Measurements from ENCODE around the gene ZFPL1.

Gene ZFPL1

DNA sequence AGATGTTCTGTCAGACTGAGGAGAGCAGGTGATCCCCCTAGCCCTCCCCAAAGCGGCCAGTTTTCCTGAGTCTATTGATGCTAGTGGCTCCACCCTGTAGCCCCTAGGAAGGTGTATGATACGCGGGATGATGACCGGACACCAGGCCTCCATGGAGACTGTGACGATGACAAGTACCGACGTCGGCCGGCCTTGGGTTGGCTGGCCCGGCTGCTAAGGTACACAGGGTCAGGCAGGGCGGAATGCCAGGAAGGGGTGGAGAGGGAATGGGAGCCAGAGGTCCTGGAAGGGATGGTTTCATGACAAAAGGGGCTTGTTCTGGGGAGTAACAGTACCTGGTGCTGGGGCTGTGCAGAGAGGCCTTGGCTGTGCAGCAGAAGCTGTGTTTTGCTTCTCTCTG, 3.2 kb downstream of the ZFPL1 start:
- no peak for DNase-seq (ENCODE audit: low read depth in 2 of 2)
- no peak overlapping the region for H3K4me3 ChIP-seq (replicated peaks in 1 of 2; ENCODE audit: low read depth in 2 of 2, low read length in 2 of 2)
- TF ChIP-seq, protein P1, sequence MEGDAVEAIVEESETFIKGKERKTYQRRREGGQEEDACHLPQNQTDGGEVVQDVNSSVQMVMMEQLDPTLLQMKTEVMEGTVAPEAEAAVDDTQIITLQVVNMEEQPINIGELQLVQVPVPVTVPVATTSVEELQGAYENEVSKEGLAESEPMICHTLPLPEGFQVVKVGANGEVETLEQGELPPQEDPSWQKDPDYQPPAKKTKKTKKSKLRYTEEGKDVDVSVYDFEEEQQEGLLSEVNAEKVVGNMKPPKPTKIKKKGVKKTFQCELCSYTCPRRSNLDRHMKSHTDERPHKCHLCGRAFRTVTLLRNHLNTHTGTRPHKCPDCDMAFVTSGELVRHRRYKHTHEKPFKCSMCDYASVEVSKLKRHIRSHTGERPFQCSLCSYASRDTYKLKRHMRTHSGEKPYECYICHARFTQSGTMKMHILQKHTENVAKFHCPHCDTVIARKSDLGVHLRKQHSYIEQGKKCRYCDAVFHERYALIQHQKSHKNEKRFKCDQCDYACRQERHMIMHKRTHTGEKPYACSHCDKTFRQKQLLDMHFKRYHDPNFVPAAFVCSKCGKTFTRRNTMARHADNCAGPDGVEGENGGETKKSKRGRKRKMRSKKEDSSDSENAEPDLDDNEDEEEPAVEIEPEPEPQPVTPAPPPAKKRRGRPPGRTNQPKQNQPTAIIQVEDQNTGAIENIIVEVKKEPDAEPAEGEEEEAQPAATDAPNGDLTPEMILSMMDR (IDR thresholded peaks at IDR 0.05; ENCODE audit: low read depth, low read length), result no peak

DNA sequence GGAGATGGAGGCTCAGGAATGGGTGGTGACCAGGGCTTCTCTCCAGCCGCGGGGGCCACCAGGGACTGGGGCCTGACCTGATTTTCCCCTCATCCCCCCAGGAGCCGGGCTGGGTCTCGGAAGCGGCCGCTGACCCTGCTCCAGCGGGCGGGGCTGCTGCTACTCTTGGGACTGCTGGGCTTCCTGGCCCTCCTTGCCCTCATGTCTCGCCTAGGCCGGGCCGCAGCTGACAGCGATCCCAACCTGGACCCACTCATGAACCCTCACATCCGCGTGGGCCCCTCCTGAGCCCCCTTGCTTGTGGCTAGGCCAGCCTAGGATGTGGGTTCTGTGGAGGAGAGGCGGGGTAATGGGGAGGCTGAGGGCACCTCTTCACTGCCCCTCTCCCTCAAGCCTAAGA, 3.8 kb downstream of the ZFPL1 start:
- H3K4me3 ChIP-seq (replicated peaks in 1 of 2; ENCODE audit: low read depth in 2 of 2, low read length in 2 of 2), result no peak overlapping the region
- no peak for DNase-seq (ENCODE audit: low read depth in 2 of 2)
- TF ChIP-seq, protein P1 (IDR thresholded peaks at IDR 0.05; ENCODE audit: low read depth, low read length), result no peak

DNA sequence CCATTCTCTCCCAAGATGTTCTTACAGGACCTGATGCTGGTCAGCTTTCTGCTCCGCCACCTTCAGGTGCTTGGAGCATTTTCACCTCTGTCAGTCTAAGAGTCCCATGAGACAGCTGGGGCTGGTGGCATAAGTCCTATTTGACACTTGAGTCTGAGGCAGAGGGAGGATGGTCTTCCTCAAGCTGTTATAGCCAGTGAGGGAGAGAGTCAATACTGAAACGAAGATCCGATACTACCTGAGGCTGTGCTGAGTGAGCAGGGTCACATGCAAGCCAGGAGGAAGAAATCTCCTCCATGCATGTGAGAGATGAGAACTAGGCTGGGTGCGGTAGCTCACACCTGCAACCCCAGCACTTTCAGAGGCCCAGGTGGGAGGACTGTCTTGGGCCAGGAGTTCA, 5.6 kb downstream of the ZFPL1 start:
- TF ChIP-seq, protein P1 (IDR thresholded peaks at IDR 0.05; ENCODE audit: low read depth, low read length), result no peak

DNA sequence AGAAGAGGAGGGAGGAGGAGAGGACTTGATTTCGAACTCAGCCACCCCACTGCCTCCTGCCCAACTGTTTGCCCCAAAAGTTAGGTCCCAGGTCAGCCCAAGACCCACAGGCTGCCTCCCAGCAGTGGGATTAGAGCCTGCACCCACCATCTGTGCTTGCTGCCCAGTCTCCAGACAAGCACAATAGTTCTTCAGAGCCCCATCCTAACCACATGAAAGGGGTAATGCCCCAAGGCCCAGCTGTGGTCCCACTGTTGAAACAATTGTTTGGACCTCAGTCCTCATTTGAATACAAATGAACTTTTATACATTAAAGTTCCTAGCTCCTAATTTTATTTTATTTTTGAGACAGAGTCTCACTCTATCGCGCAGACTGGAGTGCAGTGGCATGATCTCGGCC, 6.6 kb downstream of the ZFPL1 start:
- no peak overlapping the region for H3K4me3 ChIP-seq (replicated peaks in 1 of 2; ENCODE audit: low read depth in 2 of 2, low read length in 2 of 2)
- TF ChIP-seq, protein P1 (IDR thresholded peaks at IDR 0.05; ENCODE audit: low read depth, low read length), result no peak
- no peak for DNase-seq (ENCODE audit: low read depth in 2 of 2)

More for the DNA sequence above, 5.6 kb downstream of the ZFPL1 start:
- DNase-seq (ENCODE audit: low read depth in 2 of 2), result no peak
- H3K4me3 ChIP-seq (replicated peaks in 1 of 2; ENCODE audit: low read depth in 2 of 2, low read length in 2 of 2), result no peak overlapping the region

DNA sequence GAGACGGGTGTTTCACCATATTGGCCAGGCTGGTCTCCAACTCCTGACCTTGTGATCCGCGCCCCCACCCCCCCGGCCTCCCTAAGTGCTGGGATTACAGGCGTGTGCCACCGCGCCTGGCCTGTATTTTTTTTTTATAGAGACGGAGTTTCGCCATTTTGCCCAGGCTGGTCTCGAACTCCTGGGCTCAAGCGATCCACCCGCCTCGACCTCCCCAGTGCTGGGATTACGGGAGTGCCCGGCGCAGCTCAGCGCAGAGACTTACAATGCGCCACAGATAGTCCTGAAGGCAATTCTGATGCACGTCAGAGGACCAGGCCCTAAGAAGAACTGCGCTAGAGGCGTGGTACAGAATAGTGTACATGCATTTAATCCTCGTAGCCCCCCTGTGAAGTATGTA, 11.4 kb downstream of the ZFPL1 start:
- H3K4me3 ChIP-seq (replicated peaks in 1 of 2; ENCODE audit: low read depth in 2 of 2, low read length in 2 of 2), result peak overlapping the region; percentile 69 to 73
- TF ChIP-seq, protein P1 (IDR thresholded peaks at IDR 0.05; ENCODE audit: low read depth, low read length), result no peak
- DNase-seq (ENCODE audit: low read depth in 2 of 2), result no peak

DNA sequence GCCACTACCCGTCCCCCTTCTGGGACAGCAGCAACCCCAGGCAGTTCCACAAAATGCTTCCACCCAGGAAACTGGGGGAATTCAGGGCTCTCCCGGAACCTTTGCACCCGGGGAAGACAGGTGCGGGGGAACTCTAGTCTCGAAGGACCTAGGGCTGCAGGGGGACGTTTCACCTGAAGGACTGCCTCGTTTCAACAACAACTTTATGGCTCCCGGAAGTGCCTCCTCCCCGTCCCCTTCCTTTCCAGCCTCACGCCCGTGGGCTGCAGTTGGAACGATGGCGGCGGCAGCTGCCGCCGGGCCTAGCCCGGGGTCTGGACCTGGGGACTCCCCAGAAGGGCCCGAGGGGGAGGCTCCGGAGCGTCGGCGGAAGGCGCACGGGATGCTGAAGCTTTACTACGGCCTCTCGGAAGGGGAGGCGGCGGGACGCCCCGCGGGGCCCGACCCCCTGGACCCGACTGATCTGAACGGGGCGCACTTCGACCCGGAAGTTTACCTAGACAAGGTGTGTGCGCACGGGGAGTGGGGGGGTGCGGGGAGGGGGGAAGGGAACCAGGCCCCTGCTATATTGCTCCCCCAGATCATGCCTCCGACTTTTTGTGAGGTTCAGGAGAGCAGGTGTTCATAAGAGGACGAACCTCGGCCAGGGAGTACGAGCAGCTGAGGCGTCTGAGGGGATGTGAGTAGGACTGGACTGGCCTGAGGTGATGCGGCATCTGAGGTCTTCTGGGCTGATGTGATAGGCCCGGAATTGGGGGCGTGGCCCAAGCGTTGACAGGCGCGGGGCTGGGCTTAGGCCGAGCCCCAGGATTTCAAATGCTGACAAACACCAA, 12.2 kb downstream of the ZFPL1 start, which contains the start of gene VPS51:
Gene VPS51, plus strand, starts transcription at position 241 of the 833 bp plus-strand sequence. Its CDS starts 37 bp downstream, at position 278.
- DNase-seq (ENCODE audit: low read depth in 2 of 2), result peak; percentile 91 to 95
- peak within 1 kb of the TSS; percentile 69 to 73 for H3K4me3 ChIP-seq (replicated peaks in 1 of 2; ENCODE audit: low read depth in 2 of 2, low read length in 2 of 2)
- TF ChIP-seq, protein P1 (IDR thresholded peaks at IDR 0.05; ENCODE audit: low read depth, low read length), result no peak
